K562 (cell line): Measurements from ENCODE around the gene HOXB7. TPM values are rescaled to one million over a fixed set of nuclear protein-coding genes. Genes with fewer than 3 reads are reported as not detected.

Experiments used
- DIDO1 ChIP-seq: fragments of 450-650 bp; IDR thresholded peaks from 2 replicates; pipeline ENCODE4 v1.6.1; 2016; ENCODE audit warnings: low read depth, missing biosample characterization, missing genetic modification characterization
- FOSL1 ChIP-seq: fragments of 200-800 bp; sonication (Bioruptor generic); conservative IDR thresholded peaks from 2 replicates; pipeline ENCODE4 v1.6.1; 2016; ENCODE audit warnings: missing genetic modification characterization, missing compliant biosample characterization
- GABPA ChIP-seq: fragments of 200-800 bp; sonication (Bioruptor generic); conservative IDR thresholded peaks from 2 replicates; pipeline ENCODE4 v1.6.1; 2016; ENCODE audit warnings: low read depth, missing genetic modification characterization, missing compliant biosample characterization
- NR1H2 ChIP-seq: sonication (generic); formaldehyde crosslinking; IDR thresholded peaks from 2 replicates; pipeline ENCODE4 v1.4.0; 2020; ENCODE audit warnings: mild to moderate bottlenecking, missing genetic modification reagents
- SMAD4 ChIP-seq: fragments of 250-450 bp; sonication (Bioruptor Pico); conservative IDR thresholded peaks from 2 replicates; pipeline ENCODE4 v1.8.0; 2021; ENCODE audit warnings: inconsistent platforms, mild to moderate bottlenecking, moderate library complexity
- STAT6 ChIP-seq: sonication (generic); formaldehyde crosslinking; IDR thresholded peaks from 2 replicates; pipeline ENCODE4 v1.8.1; 2023; ENCODE audit warnings: mild to moderate bottlenecking, missing genetic modification reagents
- ZBTB43 ChIP-seq: sonication (generic); formaldehyde crosslinking; IDR thresholded peaks from 2 replicates; pipeline ENCODE4 v1.8.0; 2023; ENCODE audit warnings: mild to moderate bottlenecking, missing genetic modification reagents
- ZEB2 ChIP-seq: fragments of 450-650 bp; IDR thresholded peaks from 2 replicates; pipeline ENCODE4 v1.6.1; 2016
- polyA plus RNA-seq, 8 experiments: library from polyadenylated mRNA; depleted of rRNA in 4 of 8; stranded (reverse) in 5 of 8; unstranded in 3 of 8; fragments of >200 nt; fragmentation: Nextera tagmentation in 2 of 8; fragmentation: Illumina TruSeq in 1 of 8; extraction: Ambion mirVana in 2 of 8; extraction: Trizol in 1 of 8; gene quantifications; 2 replicates each; pipeline versions ENCODE4 v1.2.1 to v1.2.3, GENCODE V29; 2011 to 2014; ENCODE audit warnings: inconsistent platforms in 1 of 8, missing spikeins in 1 of 8
- total RNA-seq, 7 experiments: library from RNA; depleted of rRNA in 6 of 7; stranded (reverse); fragments of >200 nt in 6 of 7; fragmentation: Illumina TruSeq in 2 of 7; extraction: Trizol in 2 of 7; gene quantifications; 2 replicates each; pipeline versions ENCODE4 v1.2.1 to v1.2.3, GENCODE V29; 2011 to 2021; ENCODE audit warnings: low replicate concordance in 1 of 7
- TF ChIP-seq, protein P1 (sequence below), 2 experiments: fragments of 450-650 bp; IDR thresholded peaks; 2 replicates each; pipeline ENCODE4 v1.6.1; 2016
- TF ChIP-seq, protein P2 (sequence below): fragments of 450-650 bp; IDR thresholded peaks from 2 replicates; pipeline ENCODE4 v1.6.1; 2016; ENCODE audit warnings: borderline replicate concordance
- TF ChIP-seq, protein P3 (sequence below): fragments of 250-450 bp; sonication (Bioruptor Pico); IDR thresholded peaks from 2 replicates; pipeline ENCODE4 v1.4.0; 2020; ENCODE audit warnings: mild to moderate bottlenecking, moderate library complexity

HOXB7 gene
- total and polyA plus RNA-seq, 9 of the 15 experiments (the other 6 are each of a cell fraction or from before 2014, with no cell fraction given), result 5.5 to 16.7 (median 8.3) TPM

DNA sequence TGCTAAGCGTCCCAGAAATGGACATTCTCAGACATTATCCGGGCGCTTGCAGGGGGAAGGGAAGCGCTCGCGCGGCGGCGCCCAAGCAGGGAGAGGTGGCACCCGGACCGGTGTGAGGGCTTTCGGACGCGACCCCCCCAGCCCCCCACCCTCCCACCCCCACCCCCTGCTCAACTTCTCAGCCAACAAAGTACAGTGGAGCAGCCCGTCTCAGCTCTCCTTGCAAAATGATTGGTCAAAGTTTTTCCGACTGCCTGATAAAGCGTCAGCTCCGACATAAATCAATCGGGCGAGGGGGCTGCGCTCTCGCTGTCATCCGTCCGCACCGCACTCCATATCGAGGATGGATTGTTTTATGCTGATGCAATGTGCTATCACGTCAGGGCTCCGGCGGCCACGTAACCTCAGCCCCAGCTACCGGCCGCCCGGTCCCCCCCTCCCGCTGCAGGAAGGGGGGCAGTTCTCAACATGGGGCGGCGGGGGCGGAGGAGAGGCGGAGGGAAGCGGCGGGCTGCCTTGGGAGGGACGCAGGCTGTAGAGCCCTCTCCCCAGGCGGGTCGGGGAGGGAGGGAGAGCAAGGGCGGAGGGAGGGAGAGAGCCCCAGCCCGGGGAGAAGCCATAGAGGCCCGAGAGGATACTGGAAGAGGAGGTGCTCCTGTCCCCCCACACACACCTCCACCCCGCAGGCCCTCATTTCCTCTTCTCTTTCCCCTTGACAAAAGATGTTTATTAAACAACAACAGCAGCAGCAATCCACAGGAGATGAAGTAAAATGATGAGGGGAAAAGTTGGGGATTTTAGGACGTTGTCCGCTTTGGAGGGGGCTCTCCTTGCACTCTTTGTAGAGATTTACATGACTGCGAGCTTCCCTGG, 15.7 kb upstream of the HOXB7 start, which contains the start of gene HOXB9 (continued):
- TF ChIP-seq, protein P1, sequence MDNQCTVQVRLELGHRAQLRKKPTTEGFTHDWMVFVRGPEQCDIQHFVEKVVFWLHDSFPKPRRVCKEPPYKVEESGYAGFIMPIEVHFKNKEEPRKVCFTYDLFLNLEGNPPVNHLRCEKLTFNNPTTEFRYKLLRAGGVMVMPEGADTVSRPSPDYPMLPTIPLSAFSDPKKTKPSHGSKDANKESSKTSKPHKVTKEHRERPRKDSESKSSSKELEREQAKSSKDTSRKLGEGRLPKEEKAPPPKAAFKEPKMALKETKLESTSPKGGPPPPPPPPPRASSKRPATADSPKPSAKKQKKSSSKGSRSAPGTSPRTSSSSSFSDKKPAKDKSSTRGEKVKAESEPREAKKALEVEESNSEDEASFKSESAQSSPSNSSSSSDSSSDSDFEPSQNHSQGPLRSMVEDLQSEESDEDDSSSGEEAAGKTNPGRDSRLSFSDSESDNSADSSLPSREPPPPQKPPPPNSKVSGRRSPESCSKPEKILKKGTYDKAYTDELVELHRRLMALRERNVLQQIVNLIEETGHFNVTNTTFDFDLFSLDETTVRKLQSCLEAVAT (IDR thresholded peaks at IDR 0.05), result peak; percentile 23 to 65; a peak in 3 of 4 replicates
- TF ChIP-seq ZBTB43 (CRISPR knock-in tag) (no peak), GABPA (tag) (peak; percentile 52; the same call in 1 of the 2 replicates), STAT6 (CRISPR knock-in tag) (no peak), SMAD4 (peak; percentile 86), NR1H2 (CRISPR knock-in tag) (no peak), FOSL1 (tag) (peak; percentile 70), DIDO1 (tag) (no peak), ZEB2 (peak; percentile 36)
- TF ChIP-seq, protein P2, sequence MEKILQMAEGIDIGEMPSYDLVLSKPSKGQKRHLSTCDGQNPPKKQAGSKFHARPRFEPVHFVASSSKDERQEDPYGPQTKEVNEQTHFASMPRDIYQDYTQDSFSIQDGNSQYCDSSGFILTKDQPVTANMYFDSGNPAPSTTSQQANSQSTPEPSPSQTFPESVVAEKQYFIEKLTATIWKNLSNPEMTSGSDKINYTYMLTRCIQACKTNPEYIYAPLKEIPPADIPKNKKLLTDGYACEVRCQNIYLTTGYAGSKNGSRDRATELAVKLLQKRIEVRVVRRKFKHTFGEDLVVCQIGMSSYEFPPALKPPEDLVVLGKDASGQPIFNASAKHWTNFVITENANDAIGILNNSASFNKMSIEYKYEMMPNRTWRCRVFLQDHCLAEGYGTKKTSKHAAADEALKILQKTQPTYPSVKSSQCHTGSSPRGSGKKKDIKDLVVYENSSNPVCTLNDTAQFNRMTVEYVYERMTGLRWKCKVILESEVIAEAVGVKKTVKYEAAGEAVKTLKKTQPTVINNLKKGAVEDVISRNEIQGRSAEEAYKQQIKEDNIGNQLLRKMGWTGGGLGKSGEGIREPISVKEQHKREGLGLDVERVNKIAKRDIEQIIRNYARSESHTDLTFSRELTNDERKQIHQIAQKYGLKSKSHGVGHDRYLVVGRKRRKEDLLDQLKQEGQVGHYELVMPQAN, result 0 out of 2 replicates have a peak, but pooled peaks have one; percentile 39
- TF ChIP-seq, protein P3, sequence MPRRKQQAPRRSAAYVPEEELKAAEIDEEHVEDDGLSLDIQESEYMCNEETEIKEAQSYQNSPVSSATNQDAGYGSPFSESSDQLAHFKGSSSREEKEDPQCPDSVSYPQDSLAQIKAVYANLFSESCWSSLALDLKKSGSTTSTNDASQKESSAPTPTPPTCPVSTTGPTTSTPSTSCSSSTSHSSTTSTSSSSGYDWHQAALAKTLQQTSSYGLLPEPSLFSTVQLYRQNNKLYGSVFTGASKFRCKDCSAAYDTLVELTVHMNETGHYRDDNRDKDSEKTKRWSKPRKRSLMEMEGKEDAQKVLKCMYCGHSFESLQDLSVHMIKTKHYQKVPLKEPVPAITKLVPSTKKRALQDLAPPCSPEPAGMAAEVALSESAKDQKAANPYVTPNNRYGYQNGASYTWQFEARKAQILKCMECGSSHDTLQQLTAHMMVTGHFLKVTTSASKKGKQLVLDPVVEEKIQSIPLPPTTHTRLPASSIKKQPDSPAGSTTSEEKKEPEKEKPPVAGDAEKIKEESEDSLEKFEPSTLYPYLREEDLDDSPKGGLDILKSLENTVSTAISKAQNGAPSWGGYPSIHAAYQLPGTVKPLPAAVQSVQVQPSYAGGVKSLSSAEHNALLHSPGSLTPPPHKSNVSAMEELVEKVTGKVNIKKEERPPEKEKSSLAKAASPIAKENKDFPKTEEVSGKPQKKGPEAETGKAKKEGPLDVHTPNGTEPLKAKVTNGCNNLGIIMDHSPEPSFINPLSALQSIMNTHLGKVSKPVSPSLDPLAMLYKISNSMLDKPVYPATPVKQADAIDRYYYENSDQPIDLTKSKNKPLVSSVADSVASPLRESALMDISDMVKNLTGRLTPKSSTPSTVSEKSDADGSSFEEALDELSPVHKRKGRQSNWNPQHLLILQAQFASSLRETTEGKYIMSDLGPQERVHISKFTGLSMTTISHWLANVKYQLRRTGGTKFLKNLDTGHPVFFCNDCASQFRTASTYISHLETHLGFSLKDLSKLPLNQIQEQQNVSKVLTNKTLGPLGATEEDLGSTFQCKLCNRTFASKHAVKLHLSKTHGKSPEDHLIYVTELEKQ (CRISPR knock-in tag), result no peak
